Stromal cell of bone marrow (primary cell): ENCODE measurements around the gene MYCL.
"Not testable (repeated sequence)": the region's sequence is repeated elsewhere in the genome, so short reads cannot be mapped to it uniquely, and the experiment has no call there.

Experiments used
- DNase-seq: peaks from one replicate; pipeline ENCODE4 v3.0.0-alpha.2; 2012; ENCODE audit warnings: low read depth

MYCL gene

DNA sequence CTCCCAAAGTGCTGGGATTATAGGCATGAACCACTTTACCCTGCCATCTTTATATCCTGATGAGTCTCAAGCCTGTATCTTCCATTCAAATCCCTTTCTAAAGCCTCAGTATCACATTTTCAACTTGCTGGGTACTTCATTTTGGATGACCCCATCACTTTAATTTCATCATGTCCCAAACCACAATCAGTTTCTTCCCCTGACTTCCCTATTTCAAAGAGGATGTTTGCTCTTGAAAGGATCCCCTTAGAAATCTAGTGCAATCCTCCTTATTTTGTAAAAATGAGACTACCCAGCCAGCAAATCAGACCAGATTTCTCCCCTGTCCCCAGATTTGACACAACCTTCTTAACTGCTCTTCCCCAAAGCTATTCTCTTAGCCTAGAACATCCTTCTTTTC, 11.4 kb downstream of the MYCL start:
- DNase-seq: no peak

DNA sequence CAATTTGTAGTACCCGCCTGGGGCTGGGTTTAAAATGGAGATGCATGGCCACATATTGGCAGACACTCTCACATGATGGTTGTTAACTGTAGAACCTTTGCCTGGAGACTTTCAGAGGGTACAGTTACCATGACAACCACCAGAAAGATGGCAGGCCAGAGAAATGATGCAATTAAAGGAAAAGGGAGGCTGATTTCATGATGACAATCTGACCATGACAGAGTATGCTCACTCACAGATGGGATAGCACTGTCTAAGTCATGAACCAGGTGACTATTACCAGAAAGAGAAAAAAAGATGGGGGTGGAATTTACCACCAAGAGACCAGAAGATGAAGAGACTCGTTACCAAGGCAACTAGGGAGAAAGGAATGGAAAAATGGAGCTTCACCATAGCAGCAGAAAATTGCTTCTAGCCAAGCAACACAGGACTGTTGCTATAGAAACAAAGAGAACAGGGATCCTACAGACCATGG, 14.9 kb downstream of the MYCL start:
- DNase-seq: no peak

DNA sequence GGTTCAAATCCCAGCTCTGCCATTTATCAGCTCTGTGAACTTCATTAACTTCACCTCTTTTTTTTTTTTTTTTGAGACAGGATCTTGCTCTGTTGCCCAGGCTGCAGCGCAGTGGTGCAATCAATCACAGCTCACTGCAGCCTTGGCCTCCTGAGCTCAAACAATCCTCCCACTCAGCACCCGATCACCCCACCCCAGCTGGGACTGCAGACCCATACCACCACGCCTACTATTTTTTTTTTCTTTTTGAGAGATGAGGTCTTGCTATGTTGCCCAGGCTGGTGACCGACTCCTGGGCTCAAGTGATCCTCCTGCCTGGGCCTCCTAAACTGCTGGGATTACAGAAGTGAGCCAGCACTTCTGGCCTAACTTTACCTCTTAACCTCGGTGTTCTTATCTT, 16.2 kb downstream of the MYCL start:
- DNase-seq: no peak

DNA sequence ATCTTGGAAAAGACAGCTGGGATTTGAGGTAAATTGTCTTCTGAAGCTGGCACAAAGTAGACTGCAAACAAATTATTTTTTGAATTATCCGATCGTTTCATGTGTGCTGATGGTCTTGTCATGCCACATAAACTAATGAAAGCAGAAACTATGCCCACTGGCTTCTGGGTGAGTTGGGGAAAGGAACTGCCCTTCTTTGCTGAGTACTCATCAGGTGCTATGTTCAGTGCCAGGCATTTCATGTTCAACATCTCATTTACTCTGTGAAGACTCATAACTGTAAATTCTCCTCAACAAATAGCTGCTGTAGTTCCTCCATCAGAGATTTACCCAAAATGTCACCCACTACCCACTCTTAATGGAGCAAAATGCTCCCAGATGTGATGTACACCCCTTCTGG, 19.6 kb downstream of the MYCL start:
- no peak for DNase-seq

DNA sequence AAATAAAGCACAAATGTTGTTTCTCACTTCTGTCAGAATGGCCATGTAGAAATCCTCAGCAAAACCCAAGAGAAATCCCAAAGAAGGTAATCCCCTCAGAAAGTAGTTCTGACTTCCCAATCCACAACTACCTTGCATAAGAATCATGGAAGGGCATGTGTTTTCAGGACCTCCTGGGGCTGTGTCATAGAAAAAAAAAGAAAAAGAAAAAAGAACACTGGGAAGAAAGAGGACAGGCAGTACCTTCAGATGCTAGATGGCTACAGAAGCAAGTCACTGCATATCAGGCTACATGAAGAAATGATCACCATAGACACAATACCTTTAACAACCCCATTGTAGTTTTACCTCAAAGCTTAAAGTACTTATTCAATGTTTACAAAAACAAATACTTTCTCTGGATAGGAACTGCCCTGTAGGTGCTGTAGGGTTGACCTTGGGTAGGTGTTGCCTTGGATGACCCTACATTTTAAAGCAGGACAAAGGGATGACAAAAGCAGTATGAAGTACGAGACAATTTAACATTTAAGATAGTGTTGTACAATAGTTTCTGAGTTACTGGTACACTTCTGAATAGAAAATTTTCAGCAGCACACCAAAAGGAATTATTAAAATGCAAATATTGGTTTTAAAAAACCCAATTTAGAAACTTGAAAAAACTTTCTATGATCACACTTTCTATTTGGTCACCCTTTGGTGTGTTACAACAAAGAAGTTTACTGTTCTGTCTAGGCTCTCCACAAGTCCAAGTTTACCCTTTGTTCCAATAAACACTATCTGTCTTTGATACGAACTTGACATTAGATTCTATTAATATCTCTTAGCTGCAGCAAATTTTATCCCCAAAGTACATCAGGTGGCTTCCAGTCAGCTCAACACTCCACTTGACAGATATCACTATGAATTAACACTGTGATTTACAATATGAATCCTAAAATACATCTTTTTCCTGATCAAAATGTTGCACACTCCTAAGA, 23.4 kb downstream of the MYCL start:
- DNase-seq: no peak

DNA sequence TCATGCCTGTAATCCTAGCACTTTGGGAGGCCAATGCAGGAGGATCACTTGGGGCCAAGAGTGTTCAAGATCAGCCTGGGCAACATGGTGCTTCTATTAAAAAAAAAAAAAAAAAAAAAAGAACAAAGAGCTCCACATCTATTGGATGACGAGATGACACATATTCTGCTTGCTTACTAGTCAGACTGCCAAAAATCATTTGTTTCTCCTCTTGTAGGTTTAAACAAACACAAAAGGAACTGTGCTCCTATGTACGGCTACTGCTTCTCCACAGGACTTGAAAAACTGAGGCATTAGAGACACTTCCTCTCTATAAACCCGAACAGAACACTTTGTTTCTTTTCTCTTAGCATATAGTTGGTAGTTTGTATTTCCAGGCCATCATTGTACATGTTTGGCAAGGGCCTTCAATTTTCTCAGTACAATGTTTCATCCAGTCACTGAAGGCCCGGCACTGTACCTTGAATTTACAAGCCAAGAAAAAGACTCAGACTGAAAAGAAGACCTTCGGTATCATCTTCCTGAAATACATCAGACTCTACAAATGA, 24.4 kb downstream of the MYCL start:
- no peak for DNase-seq

DNA sequence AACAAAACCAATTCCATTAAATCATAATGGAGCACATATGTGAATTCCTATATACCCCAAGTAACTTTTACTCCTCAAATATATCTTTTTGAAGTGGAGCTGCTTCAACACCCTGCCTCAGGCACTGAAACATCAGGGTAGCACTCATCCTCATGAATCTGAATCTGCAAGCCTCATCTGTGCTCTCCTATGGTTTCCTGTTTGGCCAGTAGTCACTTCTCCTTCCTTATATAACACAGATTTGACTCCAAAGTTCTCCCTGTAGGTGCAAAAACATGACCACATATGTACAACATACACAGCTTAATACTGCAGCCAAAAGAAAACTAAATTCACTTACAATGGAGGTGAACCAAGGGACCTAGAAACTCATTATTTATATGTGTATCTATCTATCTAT, 25.6 kb downstream of the MYCL start:
- DNase-seq: no peak

DNA sequence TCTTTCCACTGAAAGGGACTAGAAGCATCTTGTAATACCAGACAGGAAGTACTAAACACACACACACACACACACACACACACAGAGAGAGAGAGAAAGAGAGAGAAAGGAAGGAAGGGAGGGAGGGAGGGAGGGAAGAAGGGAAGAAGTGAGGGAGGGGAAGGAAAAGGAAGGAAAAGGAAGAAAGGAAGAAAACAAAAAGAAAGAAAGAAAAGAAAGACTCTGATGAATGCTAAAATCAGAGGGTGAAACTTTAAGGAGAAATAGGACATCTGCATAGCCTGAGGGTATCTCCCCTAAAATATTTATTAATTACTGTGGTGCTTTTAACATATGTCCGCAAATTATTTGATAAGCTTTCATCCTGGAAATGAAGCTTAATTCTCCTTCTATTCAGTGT, 29.0 kb downstream of the MYCL start:
- no peak for DNase-seq

DNA sequence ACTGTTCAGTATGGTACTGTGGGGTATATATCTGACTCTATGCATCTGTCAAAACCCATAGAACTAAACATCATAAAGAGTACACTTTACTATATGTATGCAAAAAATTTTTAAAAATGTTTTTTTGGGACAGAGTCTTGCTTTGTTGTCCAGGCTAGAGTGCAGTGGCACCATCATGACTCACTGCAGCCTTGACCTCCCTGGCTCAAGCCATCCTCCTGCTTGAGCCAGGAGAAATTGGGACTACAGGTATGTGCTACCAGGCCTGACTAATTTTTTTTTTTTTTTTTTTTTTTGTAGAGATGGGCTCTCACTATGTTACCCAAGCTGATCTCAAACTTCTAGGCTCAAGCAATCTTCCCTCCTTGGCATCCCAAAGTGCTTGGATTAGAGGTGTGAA, 29.9 kb downstream of the MYCL start:
- DNase-seq: no peak

DNA sequence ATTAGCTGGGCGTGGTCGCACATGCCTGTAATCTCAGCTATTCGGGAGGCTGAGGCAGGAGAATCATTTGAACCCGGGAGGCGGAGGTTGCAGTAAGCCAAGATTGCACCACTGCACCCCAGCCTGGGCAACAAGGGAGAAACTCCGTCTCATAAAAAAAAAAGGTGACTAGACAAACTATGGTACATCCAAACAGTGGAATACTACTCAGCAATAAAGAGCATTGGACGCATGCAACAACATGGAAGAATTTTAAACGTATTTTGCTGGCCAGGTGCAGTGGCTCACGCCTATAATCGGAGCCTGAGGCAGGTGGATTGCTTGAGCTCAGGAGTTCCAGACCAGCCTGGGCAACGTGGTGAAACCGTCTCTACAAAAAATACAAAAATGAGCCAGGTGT, 30.7 kb downstream of the MYCL start:
- not testable (repeated sequence) for DNase-seq

DNA sequence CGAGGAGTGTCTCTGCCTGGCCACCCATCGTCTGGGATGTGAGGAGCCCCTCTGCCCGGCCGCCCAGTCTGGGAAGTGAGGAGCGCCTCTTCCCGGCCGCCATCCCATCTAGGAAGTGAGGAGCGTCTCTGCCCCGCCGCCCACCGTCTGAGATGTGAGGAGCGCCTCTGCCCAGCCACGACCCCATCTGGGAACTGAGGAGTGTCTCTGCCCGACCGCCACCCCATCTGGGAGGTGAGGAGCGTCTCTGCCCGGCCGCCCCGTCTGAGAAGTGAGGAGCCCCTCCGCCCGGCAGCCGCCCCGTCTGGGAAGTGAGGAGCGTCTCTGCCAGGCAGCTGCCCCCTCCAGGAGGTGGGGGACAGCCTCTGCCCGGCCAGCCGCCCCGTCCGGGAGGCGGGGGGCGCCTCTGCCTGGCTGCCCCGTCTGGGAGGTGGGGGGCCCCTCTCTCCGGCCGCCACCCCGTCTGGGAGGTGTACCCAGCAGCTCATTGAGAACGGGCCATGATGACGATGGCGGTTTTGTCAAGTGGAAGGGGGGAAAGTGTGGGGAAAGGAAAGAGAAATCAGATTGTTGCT, 32.1 kb downstream of the MYCL start:
- DNase-seq: not testable (repeated sequence)

DNA sequence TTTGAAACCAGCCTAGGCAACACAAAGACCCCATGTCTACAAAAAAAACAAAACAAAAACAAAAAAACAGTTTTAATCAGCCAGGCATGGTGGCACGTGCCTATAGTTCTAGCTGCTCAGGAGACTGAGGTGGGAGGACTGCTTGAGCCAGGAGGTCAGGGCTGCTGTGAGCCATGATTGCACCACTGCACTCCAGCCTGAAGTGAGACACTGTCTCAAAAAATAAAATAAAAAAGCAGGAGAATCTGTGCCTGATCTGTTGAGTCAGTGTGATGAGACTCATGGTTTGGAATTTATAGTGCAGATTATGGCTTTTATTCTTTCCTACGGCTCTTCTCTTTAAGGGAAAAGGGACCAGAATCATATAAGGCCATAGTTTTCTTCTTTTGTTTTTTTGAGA, 35.0 kb downstream of the MYCL start:
- peak; percentile 64 for DNase-seq

DNA sequence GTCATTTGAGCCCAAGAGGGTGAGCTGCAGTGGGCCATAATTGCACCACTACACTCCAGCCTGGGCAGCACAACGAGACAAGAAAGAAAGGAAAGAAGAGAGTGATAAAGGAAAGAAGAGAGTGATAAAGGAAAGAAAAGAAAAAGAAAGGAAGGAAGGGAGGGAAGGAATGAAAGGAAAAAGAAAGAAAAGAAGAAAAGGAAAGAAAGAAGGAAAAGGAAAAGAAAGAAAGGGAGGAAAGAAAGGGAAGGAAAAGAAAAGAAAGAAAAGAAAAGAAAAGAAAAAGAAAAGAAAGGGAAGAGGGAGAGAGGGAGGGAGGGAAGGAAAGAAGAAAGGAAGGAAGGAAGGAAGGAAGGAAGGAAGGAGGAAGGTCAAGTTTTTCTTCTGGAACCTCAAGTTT, 36.0 kb downstream of the MYCL start:
- DNase-seq: no peak

DNA sequence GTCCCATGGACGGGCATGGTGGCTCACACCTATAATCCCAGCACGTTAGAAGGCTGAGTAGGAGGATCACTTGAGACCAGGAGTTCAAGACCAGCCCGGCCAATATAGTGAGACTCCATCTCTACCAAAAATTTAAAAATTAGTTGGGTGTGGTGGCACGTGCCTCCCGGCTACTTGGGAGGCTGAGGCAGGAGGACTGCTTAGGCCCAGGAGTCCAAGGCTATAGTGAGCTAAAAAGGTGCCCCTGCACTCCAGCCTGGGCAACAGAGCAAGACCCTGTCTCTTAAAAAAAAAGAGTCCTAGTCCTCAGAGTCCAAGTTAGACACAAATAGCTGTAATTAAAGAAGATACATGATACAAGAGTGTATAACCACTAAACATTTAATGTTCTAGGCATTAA, 38.5 kb downstream of the MYCL start:
- DNase-seq: no peak

DNA sequence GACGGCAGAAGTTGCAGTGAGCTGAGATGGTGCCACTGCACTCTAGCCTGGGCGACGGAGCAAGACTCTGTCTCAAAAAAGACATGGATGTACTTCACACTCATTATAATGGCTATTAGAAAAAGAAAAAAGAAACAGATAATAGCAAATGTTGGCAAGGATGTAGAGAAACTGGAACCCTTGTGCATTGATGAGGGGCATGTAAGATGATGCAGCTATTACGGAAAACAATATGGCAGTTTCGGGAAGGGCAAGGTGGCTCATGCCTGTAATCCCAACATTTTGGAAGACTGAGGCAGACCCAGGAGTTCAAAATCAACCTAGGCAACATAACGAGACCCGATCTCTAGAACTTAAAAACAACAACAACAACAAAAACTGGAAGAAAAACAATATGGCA, 40.7 kb downstream of the MYCL start:
- no peak for DNase-seq

DNA sequence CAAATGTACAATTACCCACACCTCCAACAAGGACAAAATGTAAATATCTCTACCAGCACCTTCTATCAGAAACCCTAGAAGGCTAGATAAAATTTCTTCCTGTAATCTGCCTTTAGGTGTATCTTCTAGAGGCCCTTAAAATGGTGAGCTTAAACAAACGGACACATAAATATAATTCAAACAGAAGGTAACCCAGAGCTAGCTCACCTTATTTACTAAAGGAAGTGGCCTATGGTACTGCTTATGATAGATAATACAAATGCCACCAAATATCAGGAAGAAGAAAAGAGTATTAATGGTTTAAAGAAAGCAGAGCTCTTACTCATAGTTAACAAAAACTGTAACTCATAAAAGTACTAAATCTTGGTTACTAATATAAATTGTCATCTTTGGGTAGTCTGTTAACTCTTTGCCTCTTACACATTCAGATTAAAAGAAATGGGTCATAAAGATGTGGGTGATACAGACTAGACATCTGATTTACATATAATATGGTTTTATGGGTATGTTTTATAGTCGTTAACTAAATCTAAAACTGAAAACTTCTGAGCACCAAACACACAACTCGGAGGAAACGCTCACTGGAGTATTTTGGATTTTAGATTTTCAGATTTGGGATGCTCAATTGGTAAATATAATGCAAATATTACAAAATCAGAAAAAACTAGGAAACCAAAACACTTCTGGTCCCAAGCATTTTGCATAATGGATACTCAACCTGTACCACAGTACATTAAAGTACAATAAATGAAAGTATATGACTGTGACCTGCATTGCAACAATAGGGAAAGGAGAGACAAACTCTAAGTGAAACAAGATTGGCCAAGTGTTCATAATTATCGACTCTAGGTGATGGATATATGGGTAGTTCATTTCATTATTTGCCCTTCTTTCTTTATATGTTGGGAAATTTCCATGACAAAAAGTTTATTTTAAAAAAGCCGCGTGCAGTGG, 41.6 kb downstream of the MYCL start:
- no peak for DNase-seq

DNA sequence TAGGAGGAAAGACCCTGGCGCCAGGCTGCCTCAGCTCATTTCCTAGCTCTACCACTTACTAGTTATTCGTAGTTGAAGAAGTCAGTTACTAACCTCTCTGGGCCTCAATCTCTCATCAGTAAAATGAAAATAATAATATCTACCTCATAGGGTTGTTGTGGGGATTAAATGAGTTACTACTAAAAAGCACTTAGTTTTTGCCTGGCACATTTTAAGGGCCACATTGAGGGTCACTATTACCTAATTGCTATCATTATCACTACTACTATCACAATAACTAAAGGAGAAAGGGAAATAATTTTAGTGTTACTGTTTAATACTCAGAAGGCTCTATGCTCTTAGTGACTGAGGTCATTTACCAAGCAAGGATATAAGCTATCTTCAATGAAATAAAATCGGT, 43.4 kb downstream of the MYCL start:
- no peak for DNase-seq

DNA sequence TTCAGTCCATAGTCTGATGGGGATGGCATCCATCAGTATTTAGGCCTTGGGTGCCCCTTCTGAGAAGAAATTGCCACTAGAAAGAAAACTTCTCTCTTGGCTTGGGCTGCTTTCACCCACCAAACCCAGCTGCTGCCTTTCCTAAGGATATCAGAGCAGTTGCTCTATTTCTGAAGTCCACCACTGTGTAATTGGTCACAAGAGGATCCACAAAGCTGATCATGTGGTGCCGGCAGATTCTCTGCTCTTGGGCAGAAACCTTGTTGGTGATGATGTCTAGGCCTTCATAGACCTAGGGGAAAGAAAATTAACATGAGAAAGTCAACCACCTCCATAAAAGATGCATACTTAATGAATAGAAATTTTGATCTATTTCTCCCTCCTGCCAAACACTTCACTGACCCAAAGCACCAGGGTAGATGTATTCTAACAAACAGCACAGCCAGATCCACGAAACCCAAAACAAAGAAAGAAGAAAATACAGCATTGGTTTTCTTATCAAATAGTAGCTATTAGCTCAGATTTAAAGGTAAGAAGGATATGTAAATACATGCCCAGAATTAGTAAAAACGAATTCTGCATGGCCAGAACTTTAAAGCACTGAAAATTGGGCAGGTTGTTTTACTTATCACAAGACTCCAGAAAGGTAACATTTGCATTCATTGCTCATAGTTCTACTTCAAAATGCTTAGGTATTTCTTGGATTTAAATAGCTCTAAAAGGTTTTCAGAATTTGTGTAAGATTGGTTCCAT, 44.4 kb downstream of the MYCL start:
- DNase-seq: no peak

DNA sequence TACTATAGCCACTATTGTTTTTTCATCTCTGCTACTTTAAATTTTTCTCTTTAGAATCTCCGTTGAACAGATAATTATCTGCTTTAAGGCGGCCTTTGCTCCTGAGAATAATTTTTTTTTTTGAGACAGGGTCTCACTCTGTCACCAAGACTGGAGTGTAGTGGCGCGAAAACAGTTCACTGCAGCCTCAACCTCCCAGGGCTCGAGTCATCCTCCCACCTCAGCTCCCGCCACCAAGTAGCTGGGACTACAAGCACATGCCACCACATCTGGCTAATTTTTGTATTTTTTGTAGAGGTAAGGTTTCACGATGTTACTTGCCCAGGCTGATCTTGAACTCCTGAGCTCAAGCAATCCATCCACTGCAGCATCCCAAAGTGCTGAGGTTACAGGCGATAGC, 47.0 kb downstream of the MYCL start:
- DNase-seq: no peak

DNA sequence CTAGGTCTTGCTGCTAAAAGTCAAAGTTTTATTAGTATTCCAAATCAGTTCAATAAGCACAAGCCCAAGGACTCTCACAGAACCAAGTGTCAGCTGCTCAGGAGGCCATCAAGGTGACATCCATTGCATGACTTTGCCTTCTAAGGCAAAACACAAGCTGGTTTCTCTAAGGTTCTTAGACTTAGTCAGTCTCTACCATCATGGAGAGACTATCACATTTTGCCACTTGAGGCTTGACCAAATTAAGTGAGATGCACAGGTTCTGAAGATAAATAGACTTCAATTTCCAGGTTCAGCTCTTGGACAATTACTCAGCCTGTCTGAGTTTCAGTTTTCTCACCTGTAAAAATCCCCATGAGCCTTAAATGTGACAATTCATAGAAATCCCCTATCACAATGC, 47.4 kb downstream of the MYCL start:
- no peak for DNase-seq

DNA sequence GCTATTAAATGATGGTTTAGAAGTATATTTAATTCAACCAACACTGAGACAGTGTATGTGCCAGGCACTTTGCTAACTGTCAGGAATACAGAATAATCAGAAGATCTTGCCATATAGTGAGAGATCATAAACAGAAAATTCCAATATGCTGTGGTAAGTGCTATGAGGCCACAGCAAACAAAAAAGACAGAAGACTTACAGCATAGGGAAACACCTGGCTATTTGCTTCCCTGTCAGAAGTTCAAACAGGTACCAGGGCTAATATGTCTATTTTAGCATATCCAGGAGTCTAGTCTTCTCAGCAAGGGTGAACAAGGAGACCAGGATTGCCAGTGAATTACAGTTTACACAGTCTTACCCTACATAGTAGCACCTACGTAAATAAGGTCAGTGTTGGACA, 48.8 kb downstream of the MYCL start:
- no peak for DNase-seq
